Measurements from ENCODE around the gene ROS1. TPM values are rescaled to one million over a fixed set of nuclear protein-coding genes. Genes with fewer than 3 reads are reported as not detected.

ROS1 gene
- total RNA-seq, 1 donor from 2014 or later: not detected

DNA sequence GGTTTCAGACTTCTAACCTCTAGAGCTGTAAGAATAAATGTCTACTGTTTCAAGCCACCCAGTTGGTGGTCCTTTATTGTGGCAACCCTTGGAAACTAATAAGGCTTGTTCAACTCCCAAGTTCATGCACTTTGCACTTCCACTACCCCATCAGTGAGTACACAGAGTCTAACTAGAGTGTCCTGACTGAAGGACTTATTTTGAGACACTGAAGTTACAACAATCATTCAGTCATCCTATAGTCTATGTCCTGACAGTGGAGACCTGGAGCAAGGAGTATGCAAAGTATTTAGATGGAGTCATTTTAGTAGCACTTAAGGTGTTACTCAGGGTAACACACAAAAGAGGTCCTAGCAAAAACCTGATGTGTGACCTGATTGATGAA, 97.7 kb downstream of the ROS1 start:
- peaks cover 3% of the 10 kb centered on the region for H3K9me3 Mint-ChIP-seq

DNA sequence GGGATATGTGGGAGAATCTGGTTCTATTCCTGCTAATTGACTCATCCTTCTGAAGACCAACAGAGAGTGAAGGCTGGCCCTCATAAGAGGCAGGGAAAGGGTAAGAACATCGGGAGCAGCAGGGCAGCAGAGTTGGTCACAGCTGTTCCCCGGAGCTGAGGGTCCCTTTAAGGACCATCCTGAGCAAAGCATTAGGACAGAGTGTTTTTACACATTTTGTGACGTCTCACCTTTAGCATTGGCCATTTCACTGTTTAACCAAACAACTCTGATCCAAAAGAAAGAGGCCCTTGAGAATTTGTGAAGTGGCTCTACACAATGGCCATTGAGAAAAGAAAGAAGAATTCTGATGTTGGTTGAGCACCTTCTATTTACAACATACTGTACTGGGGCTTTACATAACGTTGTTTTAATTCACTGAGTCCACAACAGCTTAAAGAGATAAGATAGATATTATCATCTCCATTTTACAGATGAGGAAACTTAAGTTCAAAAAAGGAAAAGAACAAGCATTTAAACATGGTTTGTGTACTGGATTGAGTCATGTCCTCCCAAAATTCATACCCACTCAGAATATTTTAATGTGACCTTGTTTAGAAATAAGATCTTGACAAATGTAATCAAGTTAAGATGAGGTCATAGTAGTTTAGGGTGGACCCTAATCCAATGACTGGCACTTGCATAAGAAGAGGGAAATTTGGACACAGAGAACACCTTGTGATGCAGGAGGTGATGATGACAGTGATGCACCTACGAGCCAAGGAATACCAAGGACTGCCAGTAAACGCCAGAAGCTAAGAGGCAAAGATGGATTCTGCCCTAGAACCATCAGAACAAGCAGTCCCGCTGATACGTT, 98.4 kb downstream of the ROS1 start:
- H3F3A ChIP-seq (ENCODE audit: low read depth): no peaks in the 10 kb centered on the region
- no peak for DNase-seq (ENCODE audit: low spot score)
- H3K36me3 ChIP-seq: no peaks in the 10 kb centered on the region
- peaks cover 8% of the 10 kb centered on the region for H3K4me1 Mint-ChIP-seq
- no peak overlapping the region for H3K4me3 Mint-ChIP-seq
- no peaks in the 10 kb centered on the region for H3K27me3 Mint-ChIP-seq (ENCODE audit: insufficient read depth, low read depth)
- H3K4me2 ChIP-seq: no peak overlapping the region
- TF ChIP-seq EZH2phosphoT487 (IDR thresholded peaks at IDR 0.05) (no peak), EZH2 (IDR thresholded peaks at IDR 0.05) (no peak)
- TF ChIP-seq, protein P1, sequence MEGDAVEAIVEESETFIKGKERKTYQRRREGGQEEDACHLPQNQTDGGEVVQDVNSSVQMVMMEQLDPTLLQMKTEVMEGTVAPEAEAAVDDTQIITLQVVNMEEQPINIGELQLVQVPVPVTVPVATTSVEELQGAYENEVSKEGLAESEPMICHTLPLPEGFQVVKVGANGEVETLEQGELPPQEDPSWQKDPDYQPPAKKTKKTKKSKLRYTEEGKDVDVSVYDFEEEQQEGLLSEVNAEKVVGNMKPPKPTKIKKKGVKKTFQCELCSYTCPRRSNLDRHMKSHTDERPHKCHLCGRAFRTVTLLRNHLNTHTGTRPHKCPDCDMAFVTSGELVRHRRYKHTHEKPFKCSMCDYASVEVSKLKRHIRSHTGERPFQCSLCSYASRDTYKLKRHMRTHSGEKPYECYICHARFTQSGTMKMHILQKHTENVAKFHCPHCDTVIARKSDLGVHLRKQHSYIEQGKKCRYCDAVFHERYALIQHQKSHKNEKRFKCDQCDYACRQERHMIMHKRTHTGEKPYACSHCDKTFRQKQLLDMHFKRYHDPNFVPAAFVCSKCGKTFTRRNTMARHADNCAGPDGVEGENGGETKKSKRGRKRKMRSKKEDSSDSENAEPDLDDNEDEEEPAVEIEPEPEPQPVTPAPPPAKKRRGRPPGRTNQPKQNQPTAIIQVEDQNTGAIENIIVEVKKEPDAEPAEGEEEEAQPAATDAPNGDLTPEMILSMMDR (IDR thresholded peaks at IDR 0.05): no peak
- no peak overlapping the region for H3K27ac ChIP-seq
- H3K4me3 ChIP-seq: no peak overlapping the region
- H2AFZ ChIP-seq (replicated peaks): no peak overlapping the region
- no peaks in the 10 kb centered on the region for H3K9me3 ChIP-seq (ENCODE audit: low read depth)
- no peaks in the 10 kb centered on the region for H4K20me1 ChIP-seq (ENCODE audit: low read depth)
- H3K36me3 Mint-ChIP-seq: no peaks in the 10 kb centered on the region
- no peaks in the 10 kb centered on the region for H3K4me1 ChIP-seq
- no peak overlapping the region for H3K9ac ChIP-seq
- H3K9me3 Mint-ChIP-seq: no peaks in the 10 kb centered on the region
- no peaks in the 10 kb centered on the region for H3K79me2 ChIP-seq (ENCODE audit: low read depth)
- no peak overlapping the region for H3K27ac Mint-ChIP-seq
- no peaks in the 10 kb centered on the region for H3K27me3 ChIP-seq

More for the DNA sequence above, 97.7 kb downstream of the ROS1 start:
- DNase-seq (ENCODE audit: low spot score): no peak
- H3K9me3 ChIP-seq (ENCODE audit: low read depth): no peaks in the 10 kb centered on the region
- H3K27me3 ChIP-seq: no peaks in the 10 kb centered on the region
- no peaks in the 10 kb centered on the region for H4K20me1 ChIP-seq (ENCODE audit: low read depth)
- no peak overlapping the region for H3K9ac ChIP-seq
- H3K4me1 ChIP-seq: no peaks in the 10 kb centered on the region
- Mint-ChIP-seq H3K27me3 (ENCODE audit: insufficient read depth, low read depth) (no peaks in the 10 kb centered on the region), H3K4me3 (no peak overlapping the region), H3K27ac (no peak overlapping the region), H3K4me1 (peaks cover 4% of the 10 kb centered on the region), H3K36me3 (no peaks in the 10 kb centered on the region)
- no peaks in the 10 kb centered on the region for H3K79me2 ChIP-seq (ENCODE audit: low read depth)
- no peaks in the 10 kb centered on the region for H3F3A ChIP-seq (ENCODE audit: low read depth)
- no peaks in the 10 kb centered on the region for H3K36me3 ChIP-seq
- no peak for TF ChIP-seq EZH2phosphoT487 (IDR thresholded peaks at IDR 0.05)
- TF ChIP-seq, protein P1 (IDR thresholded peaks at IDR 0.05): no peak
- TF ChIP-seq EZH2 (IDR thresholded peaks at IDR 0.05): no peak
- no peak overlapping the region for H3K4me2 ChIP-seq
- no peak overlapping the region for H2AFZ ChIP-seq (replicated peaks)
- no peak overlapping the region for H3K27ac ChIP-seq
- H3K4me3 ChIP-seq: no peak overlapping the region

DNA sequence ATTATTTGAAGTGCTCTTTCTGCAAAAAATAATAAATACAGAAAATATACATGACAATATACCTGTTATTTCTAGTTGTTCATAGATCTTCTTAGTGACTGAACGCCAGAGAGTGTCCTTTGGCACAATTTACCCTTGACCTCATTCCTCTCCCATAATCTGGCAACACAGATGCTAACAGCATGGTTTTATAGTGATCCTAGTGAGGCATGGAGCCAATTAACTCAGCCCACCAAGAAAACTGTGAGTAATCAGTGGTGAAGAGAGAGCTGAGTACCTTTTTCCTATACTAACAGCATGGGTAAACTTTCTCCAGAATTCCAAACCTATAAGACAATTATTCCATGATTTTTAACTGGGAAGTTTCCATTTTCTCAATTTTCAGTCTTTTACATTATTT, 99.3 kb downstream of the ROS1 start:
- Mint-ChIP-seq H3K4me1 (peaks cover 12% of the 10 kb centered on the region), H3K4me3 (no peak overlapping the region), H3K36me3 (no peaks in the 10 kb centered on the region), H3K27me3 (ENCODE audit: insufficient read depth, low read depth) (no peaks in the 10 kb centered on the region), H3K9me3 (no peaks in the 10 kb centered on the region), H3K27ac (no peak overlapping the region)
- Histone ChIP-seq H3F3A (ENCODE audit: low read depth) (no peaks in the 10 kb centered on the region), H3K4me3 (no peak overlapping the region), H3K9me3 (ENCODE audit: low read depth) (no peaks in the 10 kb centered on the region), H4K20me1 (ENCODE audit: low read depth) (no peaks in the 10 kb centered on the region), H3K27ac (no peak overlapping the region), H3K4me1 (no peaks in the 10 kb centered on the region), H2AFZ (replicated peaks) (no peak overlapping the region), H3K9ac (no peak overlapping the region), H3K4me2 (no peak overlapping the region), H3K36me3 (no peaks in the 10 kb centered on the region), H3K27me3 (no peaks in the 10 kb centered on the region), H3K79me2 (ENCODE audit: low read depth) (no peaks in the 10 kb centered on the region)
- no peak for DNase-seq (ENCODE audit: low spot score)
- no peak for TF ChIP-seq EZH2 (IDR thresholded peaks at IDR 0.05)

DNA sequence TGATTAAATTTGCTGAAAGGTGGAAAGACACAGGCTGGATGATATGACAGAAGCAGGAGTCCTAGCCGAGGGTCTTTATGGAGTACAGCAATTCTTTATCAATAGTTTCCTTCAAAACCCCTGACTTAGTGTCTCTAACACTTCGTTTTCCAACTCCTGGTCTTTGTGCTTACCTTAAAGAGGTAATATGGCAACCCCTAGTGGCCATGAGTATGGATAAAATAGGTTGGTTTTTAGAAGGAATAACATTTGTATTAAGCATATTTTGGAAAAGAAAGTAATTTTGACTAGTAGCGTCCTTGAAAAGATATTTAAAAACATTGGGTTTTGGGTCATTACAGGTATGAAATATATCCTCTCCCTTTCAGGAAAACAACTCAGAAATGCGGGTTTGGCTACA, 108.5 kb downstream of the ROS1 start:
- peaks cover 3% of the 10 kb centered on the region for H3K4me1 Mint-ChIP-seq
- H3K9me3 ChIP-seq (ENCODE audit: low read depth): no peaks in the 10 kb centered on the region
- H3K79me2 ChIP-seq (ENCODE audit: low read depth): no peaks in the 10 kb centered on the region
- TF ChIP-seq, protein P1 (IDR thresholded peaks at IDR 0.05): peak; percentile 68
- TF ChIP-seq EZH2phosphoT487 (IDR thresholded peaks at IDR 0.05): no peak
- H3K36me3 Mint-ChIP-seq: no peaks in the 10 kb centered on the region
- no peak overlapping the region for H3K9ac ChIP-seq
- peaks cover 25% of the 10 kb centered on the region for H3K4me1 ChIP-seq
- H2AFZ ChIP-seq (replicated peaks): peak overlapping the region; percentile 27
- peak; percentile 54 for DNase-seq (ENCODE audit: low spot score)
- peaks cover 20% of the 10 kb centered on the region for H3F3A ChIP-seq (ENCODE audit: low read depth)
- no peaks in the 10 kb centered on the region for H3K9me3 Mint-ChIP-seq
- no peaks in the 10 kb centered on the region for H4K20me1 ChIP-seq (ENCODE audit: low read depth)
- H3K36me3 ChIP-seq: no peaks in the 10 kb centered on the region
- H3K4me3 Mint-ChIP-seq: no peak overlapping the region
- H3K27me3 ChIP-seq: no peaks in the 10 kb centered on the region
- no peak overlapping the region for H3K27ac Mint-ChIP-seq
- H3K4me3 ChIP-seq: no peak overlapping the region
- no peak overlapping the region for H3K27ac ChIP-seq
- H3K27me3 Mint-ChIP-seq (ENCODE audit: insufficient read depth, low read depth): no peaks in the 10 kb centered on the region
- no peak overlapping the region for H3K4me2 ChIP-seq

Data from neural progenitor cell (in vitro differentiated cells).